Astrocyte of the spinal cord (primary cell): ENCODE measurements around the gene KAT6B.
A peak's percentile ranks its signal among the peaks of the same experiment; 100 is the strongest.

ENCODE experiments used
- DNase-seq: peaks from one replicate; pipeline ENCODE4 v3.0.0; 2011; ENCODE audit warnings: low read depth, low spot score
- H3K4me3 ChIP-seq: 2 replicates; pipeline ENCODE4 v1.5.1; 2011; ENCODE audit warnings: low read depth, mild to moderate bottlenecking, low read length, moderate library complexity
- CTCF ChIP-seq: IDR thresholded peaks from 2 replicates; pipeline ENCODE4 v1.5.1; 2012; ENCODE audit warnings: low read depth, mild to moderate bottlenecking, low read length, inconsistent platforms
- in situ Hi-C: cut with HindIII; loops from 2 replicates; pipeline ENCODE4 v1.10.0; 2017; ENCODE audit warnings: low sequenced_read_pairs

Gene KAT6B

GRCh38 chr10:74981831-74982633 lies 155.6 kb downstream of the KAT6B start:
- in situ Hi-C loops = no loop called here
- no peak for DNase-seq
- H3K4me3 ChIP-seq = no peak overlapping the region
- no peak for TF ChIP-seq CTCF

GRCh38 chr10:74982634-74982982 lies 156.2 kb downstream of the KAT6B start:
- H3K4me3 ChIP-seq = no peak overlapping the region
- no peak for DNase-seq
- in situ Hi-C loops = no loop called here
- no peak for TF ChIP-seq CTCF

- DNase-seq = no peak
- in situ Hi-C loops = no loop called here
- no peak for TF ChIP-seq CTCF
- H3K4me3 ChIP-seq = no peak overlapping the region
Measured at GRCh38 chr10:74983383-74983782, 157.0 kb downstream of the KAT6B start.

- no peak for TF ChIP-seq CTCF
- in situ Hi-C loops = no loop called here
- no peak overlapping the region for H3K4me3 ChIP-seq
- no peak for DNase-seq
Measured at GRCh38 chr10:74987339-74988053, 161.1 kb downstream of the KAT6B start.

- DNase-seq = peak; percentile 74
- no peak overlapping the region for H3K4me3 ChIP-seq
- TF ChIP-seq CTCF = no peak
- in situ Hi-C loops = no loop called here
Measured at GRCh38 chr10:74988054-74988775, 161.8 kb downstream of the KAT6B start.

GRCh38 chr10:74988832-74989561 lies 162.6 kb downstream of the KAT6B start:
- no peak for DNase-seq
- TF ChIP-seq CTCF = no peak
- no peak overlapping the region for H3K4me3 ChIP-seq
- in situ Hi-C loops = no loop called here
